ENCODE data around the gene SLC6A17.

SLC6A17 gene

DNA sequence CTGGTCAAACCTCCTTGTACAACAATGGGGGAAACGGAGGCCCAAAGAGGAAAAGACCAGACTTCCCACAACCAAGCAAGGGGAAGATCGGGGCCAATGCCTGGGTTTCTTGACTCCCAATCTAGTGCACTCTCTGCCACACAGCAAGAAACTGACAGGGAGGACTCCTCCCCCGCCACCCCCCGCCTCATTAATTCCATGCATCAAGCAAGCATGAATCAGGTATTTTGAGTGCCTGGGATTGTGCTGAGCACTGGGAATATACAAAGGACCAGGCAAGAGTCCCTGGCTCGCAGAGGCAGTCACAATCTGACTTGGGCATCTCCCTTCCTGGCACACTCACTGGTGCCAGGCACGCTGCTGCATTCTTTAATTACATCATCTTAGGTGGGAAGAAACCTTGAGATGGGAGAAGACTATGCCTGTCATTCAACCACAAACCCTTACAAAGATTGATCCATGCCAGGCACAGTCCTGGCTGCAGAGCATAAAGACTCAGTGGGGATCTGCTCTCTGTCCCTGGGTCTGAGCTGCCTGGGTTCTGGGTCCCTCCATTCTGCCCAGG is 55.4 kb downstream of the SLC6A17 start:
- DNase-seq: no peak

DNA sequence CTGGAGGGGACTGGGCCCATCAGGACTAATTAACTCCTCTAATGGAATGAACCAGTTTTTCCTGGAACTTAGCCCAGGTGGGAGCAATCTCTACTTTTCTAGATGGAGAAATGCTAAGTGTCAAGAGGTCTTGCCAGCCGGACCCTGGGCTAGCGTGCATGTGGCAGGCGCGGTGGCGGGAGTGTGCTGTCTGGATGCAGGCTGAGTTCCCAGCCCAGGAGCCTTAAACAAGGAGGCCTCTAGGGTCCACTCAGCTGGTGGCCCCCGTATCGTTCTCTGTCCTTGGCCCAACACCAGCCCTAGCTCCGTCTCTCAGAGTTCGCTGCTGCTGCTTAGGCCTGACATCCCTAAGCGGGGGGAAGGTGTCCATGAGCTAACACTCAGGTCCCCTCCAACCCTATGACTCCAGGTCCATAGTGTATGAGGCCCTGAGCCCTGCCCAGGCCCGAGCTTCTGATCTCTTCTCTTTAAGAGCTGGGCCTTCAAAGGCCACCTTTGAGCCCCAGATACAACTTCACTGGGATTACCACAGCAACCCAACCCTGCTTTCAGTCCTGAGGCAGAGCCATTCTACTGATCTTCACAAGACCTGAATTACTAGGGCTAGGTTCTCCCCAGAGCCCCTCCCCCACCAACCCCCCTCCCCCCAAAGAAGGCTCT is 56.1 kb downstream of the SLC6A17 start:
- no peak for DNase-seq

DNA sequence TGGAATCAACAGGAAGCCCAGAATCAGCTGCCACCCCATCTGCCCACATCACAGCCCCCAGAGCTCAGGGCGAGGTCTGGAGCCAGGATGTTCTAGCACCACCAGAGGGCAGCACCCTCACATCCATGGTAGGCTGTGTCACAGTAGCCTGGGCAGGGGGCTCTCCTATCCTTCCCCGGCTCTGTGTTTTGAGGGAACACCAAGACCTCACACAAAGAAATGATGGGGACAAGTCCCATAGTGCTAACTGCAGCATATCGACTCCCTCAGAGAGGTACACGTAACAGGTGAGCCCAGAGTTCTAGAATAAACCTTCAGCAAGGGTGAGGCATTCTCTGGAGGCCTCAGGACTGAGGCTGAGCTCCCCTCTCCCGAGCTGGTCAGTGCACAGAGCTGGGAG is 57.5 kb downstream of the SLC6A17 start:
- DNase-seq: peak; percentile 80

DNA sequence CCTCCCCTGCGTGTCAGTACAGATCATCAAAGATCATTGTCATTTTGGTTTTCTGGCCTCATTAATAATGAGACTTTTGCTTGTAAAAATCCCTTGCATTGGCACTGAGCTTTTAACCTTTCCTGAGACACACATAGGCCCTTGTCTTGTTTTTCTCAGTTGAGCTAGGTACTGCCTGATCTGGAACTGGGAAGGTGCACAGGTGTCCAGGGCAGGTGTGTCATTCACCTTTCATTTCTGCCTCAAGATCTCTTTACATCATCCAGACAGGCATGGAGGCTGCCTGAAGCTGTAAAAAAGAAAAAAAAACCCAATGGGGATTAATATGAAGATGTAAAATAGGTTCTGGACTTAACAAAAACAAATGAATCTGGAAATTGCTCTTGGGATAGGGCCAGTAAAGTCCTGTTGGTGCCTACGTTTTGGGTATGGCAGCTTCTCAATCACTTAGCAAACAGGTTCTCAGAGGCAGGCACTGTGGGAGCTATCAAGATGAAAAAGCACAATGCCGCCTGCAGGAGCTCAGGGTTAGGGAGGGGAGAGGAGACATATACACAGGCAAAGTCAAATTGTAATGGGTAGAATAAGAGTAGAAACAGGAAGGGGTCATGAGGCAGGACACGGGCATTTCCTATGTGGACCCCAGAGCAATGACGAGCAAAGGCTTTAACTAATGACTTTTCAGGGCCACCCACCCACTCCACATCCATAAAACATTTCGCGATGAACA is 58.8 kb downstream of the SLC6A17 start:
- DNase-seq: no peak

DNA sequence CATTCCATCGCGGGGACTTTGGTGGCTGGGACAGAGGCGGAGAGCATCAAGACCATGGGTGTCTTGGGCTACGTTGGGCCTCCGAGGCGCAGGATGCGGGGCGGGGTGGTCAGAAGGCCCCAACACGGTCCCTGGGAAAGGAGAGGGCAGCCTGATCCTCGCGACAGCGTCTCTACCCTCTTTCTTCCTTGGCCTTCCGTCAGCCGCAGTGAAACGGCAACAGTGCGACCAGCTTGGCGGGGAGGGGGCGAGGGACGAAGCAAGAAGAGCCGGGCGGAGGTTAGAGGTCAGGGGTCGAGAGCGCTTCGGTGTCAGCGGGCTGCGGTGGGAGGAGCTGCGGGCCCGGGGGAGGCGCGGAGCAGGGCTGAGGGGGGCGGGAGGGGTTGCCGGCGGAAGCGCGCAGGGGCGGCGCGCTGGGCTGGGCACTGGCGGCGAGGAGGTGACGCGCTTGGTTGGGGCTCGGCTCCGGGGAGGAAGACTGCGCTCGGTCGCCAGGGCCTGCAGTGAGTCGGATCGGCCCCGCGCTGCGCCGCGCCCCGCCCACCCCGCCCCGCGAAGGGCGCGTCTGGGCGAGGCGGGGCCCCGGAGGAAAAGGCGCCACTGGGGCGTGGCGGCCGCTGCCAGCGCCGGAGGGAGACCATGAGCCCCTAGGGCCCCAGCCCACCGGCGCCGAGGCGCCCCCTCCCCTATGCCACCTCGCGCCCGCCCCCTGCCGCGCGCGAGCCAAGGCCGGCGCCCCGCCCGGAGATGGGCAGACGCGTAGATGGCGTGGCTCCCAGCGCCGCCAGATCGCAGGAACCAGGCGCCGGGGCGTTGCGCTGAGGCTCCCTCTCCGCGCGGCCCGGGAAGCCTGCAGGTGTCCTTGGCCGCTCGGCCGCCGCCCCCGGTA is 59.7 kb downstream of the SLC6A17 start, which contains the start of gene KCNC4:
Gene KCNC4 (plus strand): TSS at position 600 of the 889 bp plus-strand sequence. CDS start 1,186 bp downstream, outside the sequence.
- peak; percentile 96 for DNase-seq

DNA sequence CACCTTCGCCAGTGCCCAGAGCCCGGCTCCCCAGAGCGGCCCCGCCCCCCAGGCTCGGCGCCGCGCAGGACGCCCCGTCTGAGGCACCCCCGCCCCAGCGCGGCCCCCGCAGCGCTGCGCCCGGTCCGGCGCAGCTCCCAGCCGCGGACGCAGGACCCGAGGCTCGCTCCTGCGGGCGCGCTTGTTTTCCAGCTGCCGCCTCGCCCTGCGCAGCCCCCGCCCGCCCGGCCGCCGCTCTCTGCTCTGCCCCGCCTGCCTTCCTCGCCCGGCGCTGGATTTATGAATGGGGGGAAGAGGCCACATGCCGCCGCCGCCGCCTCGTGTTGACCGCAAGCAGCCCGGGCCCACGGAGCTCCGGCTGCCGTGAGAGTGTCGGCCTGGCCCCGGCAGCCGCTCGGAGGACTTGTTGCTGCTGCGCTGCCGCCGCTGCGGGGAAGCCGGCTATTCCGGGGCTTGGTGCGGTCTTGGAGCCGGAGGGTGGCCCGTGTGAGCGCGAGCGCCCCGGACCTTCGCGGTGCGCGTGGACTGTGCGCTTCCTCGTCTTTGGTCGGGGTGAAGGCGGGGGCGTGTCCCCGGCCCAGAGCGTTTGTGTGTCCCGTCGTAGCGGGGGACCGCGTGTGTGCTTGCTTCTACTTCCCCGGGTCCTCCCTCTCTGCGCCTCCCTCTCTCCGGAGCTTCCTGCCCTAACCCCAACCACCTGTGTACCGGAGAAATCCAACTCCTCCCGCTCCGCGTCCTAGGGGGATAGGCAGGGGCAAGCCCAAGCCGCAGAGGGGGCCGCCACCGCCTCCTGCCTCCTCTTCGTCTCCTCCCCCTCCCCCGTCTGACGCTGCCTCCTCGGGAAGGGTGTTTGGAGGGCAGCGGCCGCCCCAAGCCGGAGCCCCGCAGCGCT is 60.6 kb downstream of the SLC6A17 start:
- peak; percentile 62 for DNase-seq

DNA sequence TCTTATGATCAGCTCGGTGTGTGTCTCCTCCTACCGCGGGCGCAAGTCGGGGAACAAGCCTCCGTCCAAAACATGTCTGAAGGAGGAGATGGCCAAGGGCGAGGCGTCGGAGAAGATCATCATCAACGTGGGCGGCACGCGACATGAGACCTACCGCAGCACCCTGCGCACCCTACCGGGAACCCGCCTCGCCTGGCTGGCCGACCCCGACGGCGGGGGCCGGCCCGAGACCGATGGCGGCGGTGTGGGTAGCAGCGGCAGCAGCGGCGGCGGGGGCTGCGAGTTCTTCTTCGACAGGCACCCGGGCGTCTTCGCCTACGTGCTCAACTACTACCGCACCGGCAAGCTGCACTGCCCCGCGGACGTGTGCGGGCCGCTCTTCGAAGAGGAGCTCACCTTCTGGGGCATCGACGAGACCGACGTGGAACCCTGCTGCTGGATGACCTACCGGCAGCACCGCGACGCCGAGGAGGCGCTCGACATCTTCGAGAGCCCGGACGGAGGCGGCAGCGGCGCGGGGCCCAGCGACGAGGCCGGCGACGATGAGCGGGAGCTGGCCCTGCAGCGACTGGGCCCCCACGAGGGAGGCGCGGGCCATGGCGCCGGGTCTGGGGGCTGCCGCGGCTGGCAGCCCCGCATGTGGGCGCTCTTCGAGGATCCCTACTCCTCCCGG is 61.3 kb downstream of the SLC6A17 start:
- DNase-seq: no peak

DNA sequence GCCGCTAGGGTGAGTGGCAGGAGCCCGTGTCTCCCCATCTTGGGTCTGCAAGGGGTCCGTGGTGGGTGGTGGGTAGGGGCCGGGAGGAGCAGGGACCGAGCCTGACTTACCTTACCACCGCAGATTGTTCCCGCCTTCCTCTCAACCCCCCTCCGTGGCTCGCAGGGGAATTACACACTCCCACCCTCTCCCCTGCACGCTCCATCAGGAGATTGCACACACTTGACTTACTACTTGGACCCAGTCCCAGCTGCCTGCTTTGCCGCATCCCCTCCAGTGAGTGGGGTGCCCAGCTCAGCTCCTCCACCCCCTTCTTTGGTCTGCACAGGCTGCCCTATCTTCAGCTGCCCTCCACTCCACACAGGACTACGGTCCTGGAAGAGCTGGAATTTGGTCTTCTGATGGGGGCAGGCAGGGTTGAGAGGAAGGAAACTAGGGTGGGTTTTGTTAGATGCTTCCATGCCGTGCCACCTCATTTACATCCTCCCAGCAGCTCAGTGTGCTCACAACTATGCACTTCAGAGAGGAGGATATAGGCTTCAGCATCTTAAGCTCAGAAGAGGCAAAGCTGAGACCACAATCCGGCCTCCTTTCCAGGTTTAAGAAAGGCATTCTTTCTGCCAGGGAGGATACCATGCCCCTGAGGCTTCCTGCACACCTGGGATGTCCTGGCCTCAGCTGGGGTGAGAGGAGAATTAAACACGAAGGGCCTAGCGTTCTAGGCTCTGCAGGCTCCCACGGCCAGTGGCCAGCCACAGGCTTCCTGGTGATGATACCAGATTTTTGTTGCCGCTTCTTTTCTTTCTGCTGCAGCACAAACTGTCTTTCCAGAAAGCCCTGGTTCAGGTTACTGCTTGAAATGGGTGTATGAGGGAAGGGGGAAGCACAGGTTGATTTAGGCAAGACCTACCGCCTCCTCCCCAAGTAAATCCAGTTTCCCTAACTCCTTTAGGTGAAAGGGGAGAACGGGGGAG is 62.2 kb downstream of the SLC6A17 start:
- no peak for DNase-seq

DNA sequence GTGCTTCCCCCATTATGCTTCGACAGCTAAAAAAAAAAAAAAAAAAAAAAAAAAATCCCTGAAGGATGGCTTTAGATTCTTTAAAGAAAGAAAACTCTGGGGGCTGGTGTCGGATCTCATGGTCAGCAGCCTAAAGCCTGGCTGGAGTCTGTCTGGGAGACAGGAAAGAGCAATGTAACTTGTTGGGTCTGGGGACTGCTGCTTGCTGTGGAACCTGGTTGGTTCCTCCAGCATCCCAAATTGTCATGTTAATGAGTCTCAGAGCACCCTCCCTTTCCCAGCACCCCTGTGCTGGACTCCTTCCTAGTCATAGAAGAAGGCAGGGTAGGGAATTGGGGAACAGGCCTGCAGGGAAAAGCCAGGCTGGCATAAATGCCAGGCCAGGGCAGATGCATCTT is 62.8 kb downstream of the SLC6A17 start:
- no peak for DNase-seq

DNA sequence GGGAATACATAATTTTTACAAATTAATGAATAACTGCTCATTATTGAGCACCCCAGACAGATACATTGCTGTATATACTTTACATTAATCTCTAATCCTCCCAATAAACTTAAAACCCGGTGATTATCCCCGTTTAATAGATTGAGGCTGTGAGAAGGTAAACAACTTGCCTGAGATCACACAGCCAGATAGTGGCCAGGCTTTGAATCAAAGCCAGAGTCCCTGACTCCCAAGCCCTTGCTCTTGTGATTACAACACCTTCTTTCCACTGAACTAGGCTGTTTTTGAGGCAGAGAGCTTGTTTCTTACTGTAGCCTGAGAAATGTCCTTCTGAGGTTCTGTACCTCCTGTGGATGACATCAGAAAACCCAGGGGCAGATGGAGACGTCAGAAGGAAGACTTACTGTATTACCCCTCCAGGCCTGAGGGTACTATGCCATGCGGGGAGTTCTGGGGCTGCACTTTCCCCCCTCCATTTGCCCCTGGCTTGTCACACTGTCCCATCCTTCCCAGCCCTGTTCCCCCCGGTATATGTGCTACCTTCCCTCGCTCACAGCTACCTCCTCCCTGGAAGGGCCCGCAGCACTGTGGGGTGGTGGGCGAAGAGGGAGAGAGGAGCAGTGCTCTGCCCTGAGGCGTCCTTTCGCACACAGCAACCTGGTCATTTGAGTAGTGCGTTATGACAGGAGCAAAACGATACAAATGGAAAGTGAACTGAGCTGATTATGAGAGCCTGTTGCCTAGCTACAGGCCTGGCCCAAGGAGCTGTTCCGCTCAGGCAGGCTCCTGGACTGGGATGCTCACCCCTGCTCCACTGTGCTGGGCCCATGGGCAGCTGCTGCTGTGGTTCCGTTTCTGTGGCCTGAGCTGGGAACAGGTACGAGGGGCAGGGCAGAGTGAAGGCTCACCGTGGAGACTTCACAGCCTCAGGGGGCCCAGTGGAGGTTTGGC is 64.4 kb downstream of the SLC6A17 start:
- no peak for DNase-seq

DNA sequence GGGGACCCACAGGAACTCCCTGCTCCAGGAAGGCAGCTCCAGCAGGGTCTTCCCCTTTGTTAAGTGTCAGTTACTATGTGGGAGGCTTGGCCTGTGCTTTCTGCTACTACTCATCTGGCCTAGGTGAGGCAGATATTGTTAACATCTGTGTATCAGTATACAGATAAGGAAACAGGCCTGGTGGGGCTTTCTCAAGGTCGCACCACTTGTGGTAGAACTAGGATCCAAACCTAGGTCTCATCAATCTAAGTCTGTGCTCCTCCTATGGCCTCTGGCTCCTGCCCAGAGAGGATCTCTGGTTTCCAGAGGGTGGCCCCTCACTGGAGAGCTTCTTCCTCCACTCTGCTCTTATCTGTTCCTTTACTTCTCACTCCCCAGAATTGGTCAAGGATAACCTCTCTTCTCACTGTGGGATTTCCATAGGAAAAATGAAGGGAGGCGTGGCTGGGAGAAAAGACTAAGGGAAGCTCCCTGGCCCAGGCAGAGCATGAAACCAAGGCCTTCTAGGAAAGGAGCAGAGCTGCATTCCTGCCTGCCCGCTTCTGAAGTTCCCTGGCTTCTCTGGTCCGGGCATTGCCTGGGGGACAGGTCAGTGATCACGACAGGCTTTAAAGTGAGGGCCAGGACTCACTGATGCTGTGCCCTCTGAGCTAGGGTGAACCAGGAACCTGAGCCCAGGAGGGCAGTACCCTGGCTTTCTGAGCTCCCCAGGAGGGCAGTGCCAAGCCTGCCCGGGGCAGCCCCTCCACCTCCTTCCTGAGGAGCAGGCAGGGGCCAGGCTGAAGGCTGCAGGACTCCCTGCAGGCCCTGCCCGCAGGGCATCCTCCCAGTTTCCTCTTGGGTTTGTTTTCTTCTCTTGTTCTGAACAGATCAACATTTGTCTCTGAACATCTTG is 65.6 kb downstream of the SLC6A17 start:
- no peak for DNase-seq

DNA sequence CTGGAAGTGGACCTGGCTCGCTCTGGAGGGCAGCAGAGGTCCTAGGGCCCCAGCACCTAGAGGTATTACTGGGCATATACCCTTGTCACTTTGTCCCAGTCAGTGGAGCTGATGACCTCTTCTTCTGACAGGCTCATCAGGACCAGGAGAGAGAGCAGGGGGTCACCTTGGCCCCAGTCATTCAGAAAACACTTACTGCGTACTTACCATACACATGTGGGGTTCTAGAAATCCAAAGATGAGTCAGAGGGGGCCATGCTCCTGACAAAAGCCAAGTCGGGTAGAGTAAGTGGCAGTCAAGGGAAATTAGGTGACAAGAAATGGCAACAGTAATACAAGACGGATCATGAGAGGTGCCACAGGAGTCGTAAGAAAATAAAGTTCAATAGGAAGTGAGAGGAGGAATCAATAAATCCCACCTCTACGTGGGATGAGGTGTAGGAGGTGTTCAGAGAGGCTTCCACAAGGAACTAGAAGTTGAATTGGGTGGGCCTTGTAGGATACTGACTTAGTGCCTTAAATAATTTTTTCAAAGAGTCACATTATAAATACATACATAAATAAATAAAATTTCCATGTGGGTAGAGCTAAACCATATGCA is 66.7 kb downstream of the SLC6A17 start:
- DNase-seq: no peak

DNA sequence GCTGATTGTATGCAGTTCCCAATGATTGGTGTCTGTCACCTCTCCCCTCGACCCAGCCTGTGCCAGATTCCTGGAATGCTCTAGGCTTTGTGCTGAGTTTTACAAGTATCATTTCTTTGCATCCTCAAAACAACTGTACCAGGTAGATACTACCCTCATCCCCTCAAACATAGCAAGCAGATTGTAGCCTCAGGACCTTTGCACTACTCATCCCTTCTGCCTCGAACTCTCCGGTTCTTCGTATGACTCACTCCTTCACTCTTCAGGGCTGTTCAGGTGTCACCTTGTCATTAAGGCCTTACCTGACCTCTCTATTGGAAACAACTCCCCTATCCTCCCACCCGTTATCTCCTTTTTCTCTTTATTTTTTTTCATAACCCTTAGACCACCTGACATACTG is 67.8 kb downstream of the SLC6A17 start:
- no peak for DNase-seq

DNA sequence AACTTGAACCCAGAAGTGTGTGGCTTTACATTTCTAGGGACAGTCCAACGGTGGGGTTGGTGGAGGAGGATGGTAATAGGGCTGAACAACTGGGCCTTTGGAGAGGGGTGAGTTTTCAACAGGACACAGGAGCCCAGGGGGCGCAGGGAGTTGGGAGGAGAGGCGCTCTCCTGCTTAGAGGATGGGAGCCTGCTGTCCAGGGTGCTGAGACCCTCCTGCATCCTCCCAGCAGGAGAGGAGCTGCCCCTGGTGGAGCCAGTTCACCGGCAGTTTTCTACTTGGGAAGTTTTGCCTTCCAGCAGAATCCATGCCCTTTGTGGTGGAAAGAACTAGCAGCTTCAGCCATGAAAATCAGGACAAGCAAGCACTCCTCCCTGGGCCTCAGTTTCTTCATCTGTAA is 68.4 kb downstream of the SLC6A17 start:
- no peak for DNase-seq

DNA sequence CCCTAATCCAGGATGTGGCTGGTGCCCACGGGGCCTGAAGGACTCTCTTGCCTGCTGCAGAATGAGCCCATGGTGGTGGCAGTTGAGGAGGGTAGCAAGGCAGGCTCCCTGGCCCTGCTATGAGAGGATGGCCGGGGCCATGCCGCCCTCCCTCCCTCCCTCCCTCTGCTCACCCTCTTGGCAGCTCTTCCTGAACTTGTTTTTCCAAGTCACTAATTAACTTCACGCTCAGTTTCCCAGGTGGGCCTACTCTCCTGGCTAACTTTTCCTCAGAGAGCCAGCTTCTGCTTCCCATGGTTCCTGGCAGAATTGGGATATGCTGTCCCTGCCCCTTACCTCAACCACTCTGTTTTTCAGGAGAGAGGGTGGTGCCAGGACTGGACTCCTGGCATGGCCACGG is 70.0 kb downstream of the SLC6A17 start:
- DNase-seq: no peak

DNA sequence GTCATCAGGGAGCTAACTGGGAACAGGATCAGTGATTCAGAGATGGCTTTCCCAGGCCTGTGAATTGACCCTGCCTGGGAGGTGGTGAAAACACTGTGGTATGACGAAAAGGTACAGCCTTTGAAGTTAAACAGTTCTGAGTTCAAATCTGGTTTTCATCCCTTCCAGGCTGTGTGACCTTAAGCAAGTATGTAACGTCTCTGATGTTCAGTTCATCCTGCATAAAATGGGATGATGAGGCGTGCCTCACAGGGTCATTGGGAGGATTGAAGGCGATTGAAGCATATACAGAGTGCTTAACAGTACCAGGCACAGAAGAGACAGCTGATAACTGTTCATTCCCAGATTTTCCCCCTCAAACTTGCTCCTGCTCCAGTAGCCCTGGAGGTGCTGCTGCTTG is 70.8 kb downstream of the SLC6A17 start:
- DNase-seq: no peak

DNA sequence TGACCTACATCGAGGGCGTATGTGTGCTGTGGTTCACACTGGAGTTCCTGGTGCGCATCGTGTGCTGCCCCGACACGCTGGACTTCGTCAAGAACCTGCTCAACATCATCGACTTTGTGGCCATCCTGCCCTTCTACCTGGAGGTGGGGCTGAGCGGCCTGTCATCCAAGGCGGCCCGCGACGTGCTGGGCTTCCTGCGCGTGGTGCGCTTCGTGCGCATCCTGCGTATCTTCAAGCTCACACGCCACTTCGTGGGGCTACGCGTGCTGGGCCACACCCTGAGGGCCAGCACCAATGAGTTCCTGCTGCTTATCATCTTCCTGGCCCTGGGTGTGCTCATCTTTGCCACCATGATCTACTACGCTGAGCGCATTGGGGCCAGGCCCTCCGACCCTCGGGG is 72.8 kb downstream of the SLC6A17 start:
- no peak for DNase-seq

DNA sequence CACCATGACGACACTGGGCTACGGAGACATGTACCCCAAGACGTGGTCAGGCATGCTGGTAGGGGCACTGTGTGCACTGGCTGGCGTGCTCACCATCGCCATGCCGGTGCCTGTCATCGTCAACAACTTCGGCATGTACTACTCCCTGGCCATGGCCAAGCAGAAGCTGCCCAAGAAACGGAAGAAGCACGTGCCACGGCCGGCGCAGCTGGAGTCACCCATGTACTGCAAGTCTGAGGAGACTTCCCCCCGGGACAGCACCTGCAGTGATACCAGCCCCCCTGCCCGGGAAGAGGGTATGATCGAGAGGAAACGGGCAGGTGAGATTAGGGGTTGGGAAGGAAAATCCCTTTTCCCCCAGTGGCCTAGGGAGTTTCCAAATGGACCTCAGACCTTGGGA is 73.3 kb downstream of the SLC6A17 start:
- no peak for DNase-seq
